ENCODE data around the gene S100G.

The S100G gene

GRCh38 chrX:16700734-16701133 is 50.8 kb downstream of the S100G start:
- POLR2A ChIA-PET: no interaction called here
- DNase-seq (ENCODE audit: extremely low spot score): no peak
- no peak for TF ChIP-seq CTCF (IDR thresholded peaks at IDR 0.05; ENCODE audit: control extremely low read depth, extremely low read depth, low read depth, missing control alignments)
- CTCF ChIA-PET: no interaction called here

DNA sequence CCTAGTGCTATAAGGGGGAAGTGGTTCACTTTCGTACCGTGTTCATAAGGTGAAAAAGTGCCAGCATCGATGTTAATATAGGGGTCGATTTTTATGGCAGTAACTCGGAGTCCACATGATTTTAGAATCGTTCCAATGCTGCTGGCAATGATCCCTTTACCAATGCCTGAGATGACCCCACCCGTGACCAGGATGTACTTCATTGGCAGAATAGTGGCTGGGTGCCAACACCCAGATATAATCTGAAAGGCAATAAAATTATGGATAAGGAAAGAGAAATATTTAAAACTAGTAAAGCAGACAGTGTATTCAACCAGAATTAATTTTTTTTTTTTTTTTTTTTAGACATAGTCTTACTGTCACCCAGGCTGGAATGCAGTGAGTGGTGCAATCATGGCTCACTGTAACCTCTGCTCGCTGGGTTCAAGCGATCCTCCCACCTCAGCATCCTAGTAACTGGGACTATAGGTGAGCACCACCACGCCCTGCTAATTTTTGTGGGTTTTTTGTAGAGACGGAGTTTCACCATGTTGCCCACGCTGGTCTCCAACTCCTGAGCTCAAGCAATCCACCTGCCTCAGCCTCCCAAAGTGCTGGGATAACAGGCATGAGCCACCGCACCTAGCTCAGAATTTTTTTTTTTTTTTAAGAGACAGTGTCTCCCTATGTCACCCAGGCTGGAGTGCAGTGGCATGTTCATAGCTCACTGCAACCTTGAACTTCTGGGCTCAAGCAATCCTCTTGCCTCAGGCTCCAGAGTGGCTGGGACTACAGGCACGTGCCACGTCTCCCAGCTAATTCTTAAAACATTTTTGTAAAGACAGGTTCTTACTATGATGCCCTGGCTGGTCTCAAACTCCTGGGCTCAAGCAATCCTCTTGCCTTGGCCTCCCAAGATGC is 53.0 kb downstream of the S100G start:
- CTCF ChIA-PET: interaction anchor here (1.1 to 1.4 kb wide), 3 partner anchors 9 to 17 kb away, joined by 3 read pairs; partner anchors contain the start of genes CTPS2 and SYAP1
- TF ChIP-seq CTCF (IDR thresholded peaks at IDR 0.05; ENCODE audit: control extremely low read depth, extremely low read depth, low read depth, missing control alignments): no peak
- DNase-seq (ENCODE audit: extremely low spot score): no peak
- POLR2A ChIA-PET: no interaction called here

All from GM10248 (cell line).